CD4-positive, alpha-beta T cell treated with Interleukin-17A for 1 hour (primary cell): ENCODE data around the gene PRM3.
"Not testable (repeated sequence)": the region's sequence is repeated elsewhere in the genome, so short reads cannot be mapped to it uniquely, and the experiment has no call there.

Experiments
- DNase-seq: peaks from one replicate; pipeline ENCODE4 v3.0.0-alpha.2; 2020

PRM3 gene

DNA sequence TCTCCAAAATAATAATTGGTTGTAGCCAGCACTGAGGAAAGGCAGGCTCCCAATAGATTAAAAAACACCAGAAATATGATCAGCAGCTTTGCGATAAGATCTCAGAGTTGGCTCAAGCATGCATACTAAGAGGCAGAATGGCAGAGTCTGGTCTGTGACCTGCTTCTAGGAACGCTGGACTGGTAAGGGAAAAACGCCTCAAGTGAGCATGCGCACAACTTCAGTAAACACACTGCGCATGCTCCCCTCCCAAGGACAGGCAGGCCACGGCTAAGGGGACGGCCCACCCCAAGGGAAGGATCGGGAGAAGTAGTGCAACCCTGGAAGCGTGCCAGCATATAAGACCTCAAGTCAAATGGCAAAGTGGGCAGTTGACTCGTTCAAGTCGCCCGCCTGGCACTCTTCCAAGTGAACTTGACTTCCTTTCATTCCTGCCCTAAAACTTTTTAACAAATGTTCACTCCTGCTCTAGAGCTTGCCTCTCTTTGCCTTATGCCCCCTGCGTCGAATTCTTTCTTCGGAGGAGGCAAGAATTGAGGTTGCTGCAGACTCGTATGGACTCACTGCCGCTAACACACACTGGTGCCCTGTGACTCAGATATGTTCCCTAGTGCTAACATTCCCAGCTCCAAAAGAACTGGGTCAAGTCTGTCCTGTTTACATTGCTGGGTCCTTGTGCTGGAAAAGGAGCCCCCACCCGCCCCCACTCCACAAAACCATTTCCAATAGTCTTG, 30.1 kb upstream of the PRM3 start:
- no peak for DNase-seq

DNA sequence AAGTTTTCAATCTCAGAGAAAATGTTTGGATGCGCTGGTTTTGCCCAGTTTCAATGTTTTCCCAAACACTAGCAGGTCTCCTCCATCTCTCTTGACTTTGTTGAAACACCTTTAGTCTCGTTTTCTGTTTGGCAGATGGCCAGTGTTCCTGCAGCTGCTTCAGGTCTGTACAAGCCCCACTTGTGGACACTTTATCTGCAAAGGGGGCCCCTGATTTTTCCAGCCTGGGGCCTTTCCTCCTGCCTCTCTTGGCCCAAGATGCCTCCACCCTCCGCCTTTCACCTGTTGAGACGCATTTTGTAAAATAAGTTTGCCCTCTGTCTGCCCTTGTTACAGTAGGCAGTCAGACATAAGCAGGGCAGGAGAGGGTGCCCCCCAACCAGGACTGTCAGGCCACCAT, 29.5 kb upstream of the PRM3 start:
- no peak for DNase-seq

DNA sequence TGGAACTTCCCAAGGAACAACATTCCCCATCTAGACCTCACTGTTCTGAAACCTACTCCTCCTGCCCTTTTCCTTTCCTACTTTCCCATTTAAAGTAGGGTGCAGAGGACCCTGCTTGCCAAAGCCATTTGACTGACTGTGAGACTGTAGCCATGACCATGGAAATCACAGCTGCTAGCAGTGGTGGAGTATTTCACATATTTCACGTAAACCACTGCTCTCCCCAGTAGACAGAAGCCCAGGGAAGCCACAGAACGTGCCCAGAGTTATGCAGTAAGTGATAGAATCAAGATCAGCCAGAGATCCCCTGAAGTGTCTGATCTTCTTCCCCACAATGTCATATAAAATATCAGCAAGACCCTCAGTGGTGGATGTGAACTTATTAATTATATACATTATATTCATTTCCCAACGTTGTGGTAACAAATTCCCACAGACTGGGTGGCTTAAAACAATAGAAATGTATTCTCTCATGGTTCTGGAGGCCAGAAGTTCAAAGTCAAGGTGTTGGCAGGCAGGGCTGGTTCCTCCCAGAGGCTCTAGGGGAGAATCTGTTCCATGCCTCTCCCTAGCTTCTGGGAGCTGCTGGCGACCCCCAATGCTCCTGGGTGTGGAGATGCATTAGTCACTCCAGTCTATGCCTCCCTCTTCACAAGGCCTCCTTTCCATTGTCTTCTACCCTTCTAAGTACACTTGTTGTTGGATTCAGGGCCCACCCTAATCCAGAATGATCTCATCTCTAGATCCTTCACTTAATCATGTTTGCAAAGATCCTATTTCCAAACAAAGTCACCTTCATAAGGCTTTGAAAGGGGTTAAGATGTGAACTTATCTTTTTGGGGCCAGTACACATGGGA, 28.4 kb upstream of the PRM3 start:
- DNase-seq = no peak

DNA sequence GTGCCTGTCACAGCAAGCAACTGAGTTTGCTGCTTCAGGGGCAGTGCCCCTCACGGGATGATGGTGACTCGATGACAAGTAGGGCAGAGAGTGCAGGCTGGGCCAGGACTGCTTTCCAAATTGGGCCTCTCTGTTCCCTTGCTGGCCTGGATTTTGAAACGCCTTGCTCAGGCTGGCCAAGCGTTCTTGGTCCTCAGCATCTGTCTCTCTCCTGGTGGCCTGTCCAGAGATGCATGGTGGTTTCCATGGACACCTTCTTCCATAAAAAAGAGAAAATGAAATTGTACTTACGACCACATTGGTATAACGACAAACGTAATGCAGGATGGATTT, 27.1 kb upstream of the PRM3 start:
- DNase-seq = no peak

DNA sequence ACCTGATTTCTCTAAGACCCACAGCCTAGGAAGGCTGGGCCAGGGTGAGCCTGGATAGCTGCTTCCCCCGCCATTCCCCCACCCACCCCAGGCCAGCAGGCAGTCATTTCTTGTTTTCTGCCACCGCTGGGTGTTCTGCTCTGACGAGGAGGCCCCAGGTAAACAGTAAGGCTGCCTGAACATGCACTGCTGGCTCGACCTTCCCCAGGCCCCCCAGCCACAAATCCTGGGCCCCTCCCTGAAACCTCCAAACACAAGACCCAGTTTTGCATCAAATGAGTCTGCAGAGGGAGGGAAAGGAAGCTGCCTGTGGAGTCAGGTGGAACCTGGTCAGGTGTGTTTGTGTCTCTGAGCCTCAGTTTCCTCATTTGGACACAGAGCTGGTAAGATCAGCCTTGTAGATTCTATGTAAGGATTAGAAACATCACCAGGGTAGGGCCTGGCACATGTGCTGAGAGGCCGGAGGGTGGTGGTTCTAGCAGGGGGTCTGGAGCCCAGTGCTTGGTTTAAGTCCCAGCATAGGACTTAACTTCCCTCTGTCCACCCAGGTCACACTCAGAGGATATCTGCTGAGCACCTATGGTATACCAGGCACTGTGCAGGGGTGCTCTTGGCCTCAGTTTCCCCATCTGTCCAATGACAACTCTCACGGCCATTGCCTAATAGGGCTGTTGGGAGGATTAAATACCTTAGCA, 26.6 kb upstream of the PRM3 start:
- no peak for DNase-seq

DNA sequence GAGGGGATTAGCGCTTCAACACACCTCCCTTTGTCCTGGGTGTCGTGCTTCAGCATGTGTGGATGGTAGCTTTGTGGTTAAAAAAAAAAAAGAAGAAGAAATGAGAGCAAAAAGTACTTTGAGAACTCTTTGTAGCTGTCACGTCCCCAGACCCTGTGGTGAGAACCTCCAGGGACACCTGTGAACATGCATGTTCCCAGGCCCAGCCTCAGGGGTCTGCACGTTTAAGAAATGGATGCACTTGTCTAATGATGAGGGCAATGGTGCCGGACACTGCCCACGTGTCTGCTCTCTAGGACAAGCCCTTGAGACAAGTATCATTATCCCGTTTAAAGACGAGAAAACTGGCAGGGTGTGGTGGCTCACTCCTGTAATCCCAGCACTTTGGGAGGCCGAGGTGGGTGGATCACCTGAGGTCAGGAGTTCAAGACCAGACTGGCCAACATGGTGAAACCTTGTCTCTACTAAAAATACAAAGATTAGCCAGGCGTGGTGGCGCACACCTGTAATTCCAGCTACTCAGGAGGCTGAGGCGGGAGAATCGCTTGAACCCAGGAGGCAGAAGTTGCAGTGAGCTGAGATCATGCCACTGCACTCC, 25.6 kb upstream of the PRM3 start:
- DNase-seq = not testable (repeated sequence)

DNA sequence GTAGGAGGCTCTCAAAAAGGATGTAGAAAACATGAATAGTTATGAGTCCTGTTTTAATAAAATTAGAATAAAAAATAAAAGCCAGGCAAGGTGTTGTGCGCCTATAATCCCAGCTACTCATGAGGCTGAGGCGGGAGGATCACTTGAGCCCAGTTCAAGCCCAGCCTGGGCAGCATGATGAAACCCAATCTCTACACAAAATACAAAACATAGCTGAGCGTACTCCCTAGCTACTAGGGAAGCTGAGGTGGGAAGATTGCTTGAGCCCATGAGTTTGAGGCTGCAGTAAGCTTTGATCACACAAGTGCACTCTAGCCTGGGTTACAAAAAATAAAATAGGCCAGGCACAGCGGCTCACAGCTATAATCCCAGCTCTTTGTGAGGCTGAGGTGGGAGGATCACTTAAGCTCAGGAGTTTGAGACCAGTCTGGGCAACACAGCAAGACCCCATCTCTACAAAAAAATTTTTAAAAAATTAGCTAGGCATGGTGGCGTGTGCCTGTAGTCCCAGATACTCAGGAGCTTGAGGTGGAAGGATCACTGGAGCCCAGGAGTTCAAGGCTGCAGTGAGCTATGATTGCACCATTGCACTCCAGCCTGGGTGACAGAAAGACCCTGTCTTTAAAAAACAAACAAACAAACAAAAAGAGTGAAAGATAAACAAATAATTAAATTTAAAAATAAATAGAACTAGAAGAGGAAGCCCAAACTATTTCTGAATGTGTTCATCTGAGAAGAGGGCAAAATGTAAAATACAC, 24.9 kb upstream of the PRM3 start:
- DNase-seq = no peak

DNA sequence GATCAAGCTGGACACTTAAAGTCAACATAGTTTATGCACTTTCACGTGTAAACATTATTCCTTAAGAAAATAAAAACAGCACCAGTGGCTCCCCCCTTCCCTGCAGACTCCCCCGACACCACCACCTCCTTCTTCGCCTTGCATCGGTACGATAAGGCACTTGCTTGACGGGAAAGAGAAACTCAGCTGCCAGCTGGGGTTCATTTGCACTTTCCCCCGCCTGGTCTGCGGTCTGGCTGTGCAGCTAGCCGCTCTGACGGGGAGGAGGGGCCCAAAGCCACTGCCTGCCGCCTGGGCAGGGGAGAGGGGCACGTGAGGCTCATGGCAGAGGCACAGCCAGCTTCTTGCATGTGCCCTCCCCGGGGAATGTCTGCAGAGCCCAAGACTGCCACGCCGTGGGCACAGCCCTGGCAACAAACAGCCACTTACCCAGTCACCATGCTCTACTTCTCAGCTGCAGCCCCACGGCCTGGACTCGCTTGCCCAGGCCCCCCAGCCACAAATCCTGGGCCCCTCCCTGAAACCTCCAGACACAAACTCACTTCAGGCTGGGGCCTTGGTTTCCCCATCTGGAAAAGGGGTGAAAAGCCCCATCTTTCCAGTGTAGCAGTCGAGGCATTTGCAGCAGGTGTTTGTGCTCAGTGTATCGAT, 24.2 kb upstream of the PRM3 start:
- peak; percentile 65 for DNase-seq

DNA sequence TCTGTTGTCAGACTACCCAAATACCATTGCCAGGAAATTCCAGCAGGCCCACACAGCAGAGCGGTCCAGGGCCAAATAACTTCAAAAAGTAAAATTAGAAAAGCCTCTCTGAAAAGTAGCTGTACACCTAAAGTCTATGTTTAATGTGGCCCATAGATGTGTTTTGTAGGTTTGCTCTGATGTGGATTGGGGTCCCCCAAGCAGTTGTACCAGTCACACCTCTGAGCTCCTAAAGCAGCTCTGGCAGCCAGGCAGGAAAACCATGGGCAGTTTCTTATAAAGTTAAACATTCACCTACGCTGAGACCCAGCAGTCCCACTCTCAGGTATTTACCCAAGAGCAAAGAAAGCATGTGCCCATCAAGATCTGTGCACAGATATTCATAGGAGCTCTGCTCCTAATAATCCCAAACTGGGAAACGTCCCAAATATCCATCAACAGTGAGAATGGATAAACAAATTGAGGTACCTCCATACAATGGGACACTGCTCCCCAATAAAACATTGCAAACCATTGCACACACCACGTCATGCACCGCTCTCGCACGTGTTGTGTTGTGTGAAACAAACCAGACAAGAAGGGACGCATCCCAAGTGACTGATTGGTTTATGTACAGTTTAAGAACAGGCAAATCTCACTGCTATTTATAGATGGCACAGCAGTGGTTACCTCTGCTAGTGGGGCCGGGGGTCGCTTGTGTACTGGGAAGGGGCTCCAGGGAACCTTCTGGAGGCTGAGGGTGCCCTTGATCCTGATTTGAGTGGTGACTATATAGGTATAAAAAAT, 23.5 kb upstream of the PRM3 start:
- DNase-seq = no peak

DNA sequence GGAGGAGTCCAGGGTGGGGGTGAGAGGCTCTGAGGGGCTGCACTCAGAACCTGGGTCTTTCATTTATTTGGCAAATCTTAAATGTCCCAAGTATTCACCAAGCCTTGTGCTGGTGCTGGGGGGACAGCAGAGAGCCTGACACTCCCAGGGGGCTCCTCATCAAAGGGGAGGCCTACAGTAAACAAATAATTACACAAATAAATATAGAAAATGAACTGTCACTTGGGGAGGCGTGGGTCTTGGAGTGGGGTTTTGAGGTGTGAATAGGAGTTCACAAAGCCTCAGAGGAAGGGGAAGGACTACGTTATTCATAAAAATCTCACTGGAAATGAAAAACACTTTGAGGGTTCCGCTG, 22.9 kb upstream of the PRM3 start:
- no peak for DNase-seq

DNA sequence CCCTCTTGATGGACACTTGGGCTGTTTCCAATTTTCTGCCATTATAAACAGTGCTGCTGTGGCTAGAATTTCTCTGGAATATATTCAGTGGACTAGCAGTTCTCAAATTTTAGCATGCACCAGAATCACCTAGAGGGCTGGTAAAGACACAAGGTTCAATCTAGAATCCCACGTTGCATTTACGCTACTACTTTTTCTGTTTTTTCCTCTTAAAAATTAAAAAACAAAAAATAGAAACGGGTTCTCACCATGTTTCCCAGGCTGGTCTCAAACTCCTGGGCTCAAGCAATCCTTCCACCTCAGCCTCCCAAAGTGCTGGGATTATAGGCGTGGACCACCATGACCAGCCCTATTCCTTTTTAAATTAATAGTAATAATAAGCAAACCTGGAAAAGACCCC, 22.2 kb upstream of the PRM3 start:
- no peak for DNase-seq

DNA sequence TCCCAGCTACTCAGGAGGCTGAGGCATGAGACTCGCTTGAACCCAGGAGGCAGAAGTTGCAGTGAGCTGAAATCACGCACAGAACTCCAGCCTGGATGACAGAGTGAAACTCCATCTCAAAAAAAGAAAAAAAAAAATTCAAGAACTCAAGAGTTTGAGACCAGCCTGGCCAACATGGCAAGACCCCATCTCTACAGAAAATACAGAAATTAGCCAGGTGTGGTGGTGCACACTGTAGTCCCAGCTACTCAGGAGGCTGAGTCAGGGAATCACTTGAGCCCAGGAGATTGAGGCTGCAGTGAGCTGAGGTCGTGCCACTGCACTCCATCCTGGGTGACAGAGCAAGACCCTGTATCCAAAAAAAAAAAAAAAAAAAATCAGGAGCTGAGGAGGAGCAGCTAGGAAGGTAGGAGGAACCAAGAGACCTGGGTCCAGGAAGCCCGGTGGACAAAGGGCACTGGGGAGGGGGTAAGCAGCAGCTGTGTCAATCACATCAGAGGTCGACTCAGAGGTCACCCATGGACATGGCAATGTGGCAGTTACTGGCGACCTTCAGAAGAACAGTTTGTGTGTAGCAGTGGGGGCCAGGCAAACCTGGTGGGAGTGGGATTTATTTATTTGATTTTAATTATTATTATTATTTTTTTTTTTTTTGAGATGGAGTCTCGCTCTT, 18.8 kb upstream of the PRM3 start:
- DNase-seq = no peak

DNA sequence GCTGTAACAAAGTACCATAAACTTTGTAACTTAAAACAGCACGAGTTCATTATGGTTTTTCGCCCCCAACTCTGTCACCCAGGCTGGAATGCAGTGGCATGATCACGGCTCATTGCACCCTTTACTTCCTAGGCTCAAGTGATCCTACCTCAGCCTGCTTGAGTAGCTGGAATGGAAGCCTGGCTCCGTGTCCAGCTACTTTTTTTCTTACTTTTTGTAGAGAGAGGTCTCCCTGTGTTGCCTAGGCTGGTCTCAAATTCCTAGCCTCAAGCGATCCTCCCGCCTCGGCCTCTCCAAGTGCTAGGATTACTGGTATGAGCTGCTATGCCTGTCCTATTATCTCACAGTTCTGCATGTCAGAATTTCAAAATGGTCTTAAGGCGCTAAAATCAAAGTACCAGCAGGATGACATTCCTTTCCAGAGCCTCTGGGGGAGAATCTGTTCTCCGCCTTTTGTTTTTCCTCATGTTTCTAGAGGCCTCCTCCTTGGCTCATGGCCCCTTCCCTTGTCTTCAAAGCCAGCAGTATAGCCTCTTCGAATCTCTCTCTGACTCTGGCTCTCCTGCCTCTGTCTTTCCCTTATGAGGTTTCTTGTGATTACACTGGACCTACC, 17.8 kb upstream of the PRM3 start:
- no peak for DNase-seq

DNA sequence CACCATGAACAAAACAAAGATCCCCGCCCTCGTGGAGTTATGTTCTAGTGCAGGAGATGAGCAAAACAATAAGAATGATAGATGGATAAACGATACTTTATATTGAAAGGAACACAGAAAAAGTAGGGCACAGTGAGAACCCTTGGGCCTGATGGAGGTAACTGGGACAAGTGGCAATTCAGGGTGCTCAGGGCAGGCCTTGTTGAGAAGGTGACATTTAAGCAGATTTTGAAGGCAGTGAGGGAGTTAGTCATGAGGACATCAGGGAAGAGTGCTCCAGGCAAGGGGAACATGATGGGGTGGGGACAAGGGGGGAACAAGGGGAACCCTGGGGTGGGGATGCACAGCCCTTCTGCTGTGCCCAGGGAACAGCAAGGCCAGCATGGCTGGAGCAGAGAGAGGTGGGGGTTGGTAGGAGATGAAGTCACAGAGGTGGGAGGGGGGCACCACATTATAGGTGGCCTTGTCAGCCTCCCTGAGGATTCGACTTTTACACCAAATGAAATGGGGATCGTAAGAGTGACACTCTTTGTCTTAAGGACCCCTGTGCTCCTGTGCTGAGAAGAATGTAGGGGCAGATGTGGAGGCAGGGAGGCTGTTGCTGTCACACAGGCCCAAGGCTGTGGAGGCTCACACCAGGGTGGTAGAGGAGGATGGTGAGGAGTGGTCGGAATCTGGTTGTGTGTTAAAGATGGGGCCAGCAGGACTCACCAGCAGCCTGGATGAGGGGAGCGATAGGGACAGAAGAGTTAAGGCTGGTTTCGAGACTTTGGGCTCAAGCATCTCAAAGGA, 16.9 kb upstream of the PRM3 start:
- DNase-seq = no peak

DNA sequence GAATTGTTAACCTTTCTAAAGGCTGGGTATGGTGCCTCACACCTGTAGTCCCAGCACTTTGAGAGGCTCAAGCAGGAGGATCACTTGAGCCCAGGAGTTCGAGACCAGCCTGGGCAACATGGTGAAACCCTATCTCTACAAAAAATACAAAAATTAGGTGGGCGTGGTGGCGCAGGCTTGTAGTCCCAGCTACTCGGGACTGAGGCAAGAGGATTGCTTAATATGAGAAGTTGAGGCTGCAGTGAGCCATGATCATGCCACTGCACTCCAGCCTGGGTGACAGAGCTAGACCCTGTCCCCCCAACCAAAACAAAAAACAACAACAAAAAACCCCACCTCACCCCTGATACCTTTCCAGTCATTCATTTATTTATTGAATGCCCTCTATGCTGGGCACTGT, 16.3 kb upstream of the PRM3 start:
- DNase-seq = not testable (repeated sequence)

DNA sequence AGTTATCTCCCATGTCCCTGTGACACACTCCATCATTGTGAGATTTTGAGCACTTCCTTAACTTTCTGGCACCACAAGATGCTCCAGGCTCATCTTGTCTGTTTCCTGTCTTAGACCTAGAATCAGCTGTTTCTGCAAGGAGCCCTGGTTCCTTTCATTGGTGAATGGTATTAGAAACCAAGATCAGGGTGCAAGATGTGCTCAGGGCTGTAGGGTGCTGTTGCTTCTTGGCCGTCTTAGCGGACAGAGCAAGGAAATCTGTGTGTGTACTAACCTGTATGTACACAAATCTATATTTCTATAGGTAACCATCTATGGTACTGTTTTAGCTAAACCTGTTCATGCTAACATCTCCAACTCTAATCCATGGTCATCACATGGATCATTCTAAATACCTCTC, 15.8 kb upstream of the PRM3 start:
- DNase-seq = no peak

DNA sequence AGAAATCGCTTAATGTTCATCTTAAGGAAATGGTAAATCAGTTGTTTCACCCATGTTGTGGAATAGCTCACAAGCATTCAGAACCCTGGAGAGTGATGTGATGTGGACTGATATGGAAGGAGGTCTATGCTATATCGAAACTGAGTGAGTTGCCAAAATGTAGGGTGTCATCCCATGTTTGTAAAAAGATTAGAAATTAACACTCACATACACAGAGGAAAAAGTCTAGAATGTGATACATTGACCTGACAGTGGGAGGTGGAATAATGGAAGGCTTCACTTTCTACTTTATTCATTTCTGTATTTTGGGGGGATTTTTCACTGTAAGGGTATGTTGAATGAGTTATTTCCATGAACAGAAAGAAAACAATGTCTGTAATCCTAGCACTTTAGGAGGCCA, 12.4 kb upstream of the PRM3 start:
- no peak for DNase-seq

DNA sequence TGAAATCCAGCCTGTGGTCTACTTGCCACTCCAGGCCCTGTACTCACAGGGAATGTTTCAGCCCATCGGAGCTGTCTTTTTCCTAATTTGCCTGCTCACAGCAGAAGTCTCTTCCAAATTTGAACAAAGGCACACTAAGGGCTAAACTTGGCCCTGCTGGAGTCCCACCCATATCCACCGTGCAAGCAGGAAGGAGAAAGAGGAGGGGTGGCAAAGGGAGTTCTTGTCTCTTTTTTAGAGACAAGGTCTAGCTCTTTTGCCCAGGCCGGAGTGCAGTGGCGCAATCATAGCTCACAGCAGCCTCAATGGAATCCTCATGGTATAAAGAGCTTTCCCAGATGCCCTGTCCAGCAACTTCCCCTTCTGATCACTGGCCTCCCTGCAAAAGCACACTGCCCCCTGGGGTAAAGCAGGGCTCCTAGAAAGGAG, 10.4 kb upstream of the PRM3 start:
- no peak for DNase-seq
